OCI-M2 (cell line): Measurements from ENCODE around the gene SRPK1.

Experiments
- DNase-seq: peaks from one replicate; lab custom pipeline; 2025; ENCODE audit not compliant: unreplicated experiment; lab: John Stamatoyannopoulos, UW

Gene SRPK1

DNA sequence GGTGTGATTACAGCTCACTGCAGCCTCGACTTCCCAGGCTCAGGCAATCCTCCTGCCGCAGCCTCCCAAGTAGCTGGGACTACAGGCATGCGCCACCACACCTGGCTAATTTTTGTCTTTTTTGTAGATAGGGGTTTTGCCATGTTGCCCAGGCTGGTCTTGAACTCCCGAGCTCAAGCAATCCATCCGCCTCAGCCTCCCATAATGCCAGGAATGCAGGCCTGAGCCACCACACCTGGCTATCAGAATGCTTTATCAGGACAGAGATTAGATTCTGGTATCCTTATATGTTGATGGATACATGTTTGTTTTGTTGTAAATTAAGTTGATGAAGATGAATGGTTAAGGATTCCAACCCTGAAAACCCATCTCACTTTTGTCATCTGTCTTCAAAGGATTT, 91.6 kb downstream of the SRPK1 start:
- DNase-seq = no peak

DNA sequence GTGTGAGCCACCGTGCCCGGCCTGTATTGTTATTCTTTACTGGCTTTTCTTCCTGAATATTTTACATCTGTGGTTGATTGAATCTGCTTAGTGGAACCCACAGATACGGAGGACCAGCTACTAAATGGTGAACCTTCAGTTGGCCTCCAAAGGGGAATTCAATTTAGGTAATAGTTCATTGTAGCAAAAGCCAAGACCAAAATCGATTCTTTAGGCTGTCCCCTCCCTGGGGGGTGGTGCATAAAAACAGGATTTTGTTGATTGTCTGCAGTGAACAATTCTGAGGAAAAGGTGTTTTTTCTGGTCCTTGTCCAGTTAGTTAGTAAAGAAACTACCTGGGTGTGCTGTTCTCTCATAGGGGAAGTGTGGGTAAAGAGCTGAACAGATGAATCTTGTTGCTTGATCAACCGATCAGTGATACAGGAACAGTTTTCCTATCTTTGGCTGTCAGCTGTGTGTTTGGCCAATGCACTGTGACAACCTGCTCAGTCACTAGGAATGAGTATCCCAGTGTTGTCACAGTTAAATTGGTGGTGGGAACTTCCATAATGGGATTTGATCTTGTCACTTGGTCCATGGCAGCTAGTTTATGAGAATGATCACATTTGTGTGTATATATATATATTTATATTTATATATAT, 96.2 kb downstream of the SRPK1 start:
- DNase-seq = no peak

- DNase-seq = no peak
These were observed 97.3 kb downstream of the SRPK1 start for GRCh38 chr6:35823601-35824000.

GRCh38 chr6:35817515-35817914, 103.4 kb downstream of the SRPK1 start:
- DNase-seq = no peak

GRCh38 chr6:35811699-35811995, 109.3 kb downstream of the SRPK1 start:
- DNase-seq = no peak

DNA sequence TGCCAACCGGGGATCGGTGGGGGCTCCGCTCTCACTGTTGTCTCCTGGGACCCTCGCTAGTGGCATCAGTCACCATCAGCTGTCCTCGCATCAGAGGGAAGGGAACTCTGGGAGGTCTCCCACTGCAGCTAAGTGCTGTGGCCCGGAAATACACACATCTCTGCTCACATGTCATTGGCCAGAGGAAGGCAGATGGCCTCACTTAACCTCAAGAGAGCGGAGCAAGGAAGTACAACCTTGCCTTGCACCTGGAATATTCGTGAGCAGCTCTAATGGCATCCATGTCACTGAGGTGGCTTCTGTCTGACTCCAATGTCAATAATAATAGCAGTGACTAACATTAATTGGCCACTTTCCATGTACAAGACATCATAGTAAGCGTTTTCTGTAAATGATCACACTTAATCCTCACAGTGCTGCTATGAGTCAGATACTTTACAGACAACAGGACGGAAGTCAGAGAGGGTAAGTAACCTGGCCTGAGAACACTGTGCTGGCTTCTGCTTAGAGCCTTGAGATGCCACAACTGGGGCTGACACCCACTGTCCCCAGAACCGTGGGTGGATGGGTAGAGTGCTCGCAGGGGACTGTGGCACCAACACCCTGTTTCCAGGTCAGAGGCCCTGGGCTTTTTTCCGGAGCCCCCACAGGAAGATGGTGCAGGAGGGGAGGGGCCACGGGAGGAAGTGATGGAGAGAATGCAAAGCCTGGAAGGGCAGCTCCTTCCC, 109.8 kb downstream of the SRPK1 start:
- DNase-seq = no peak

DNA sequence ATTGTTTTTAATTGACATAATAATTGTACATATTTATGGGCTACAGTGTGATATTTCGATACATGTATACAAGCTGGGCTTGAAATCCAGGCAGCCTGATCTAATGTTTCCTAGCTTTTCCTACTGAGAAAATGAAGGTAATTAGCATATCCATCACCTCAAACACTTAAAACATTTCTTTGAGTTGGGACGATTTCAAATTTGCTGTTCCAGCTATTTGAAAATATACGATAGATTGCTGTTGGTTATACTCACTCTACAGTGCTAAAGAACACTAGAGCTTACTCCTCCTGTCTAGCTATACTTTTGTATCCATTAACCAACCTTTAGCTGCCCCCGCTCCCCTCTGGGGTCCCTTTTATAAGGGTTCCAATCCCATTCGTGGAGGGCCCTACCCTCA, 111.1 kb downstream of the SRPK1 start:
- no peak for DNase-seq

- DNase-seq = no peak
These were observed 112.2 kb downstream of the SRPK1 start for GRCh38 chr6:35808688-35809087.

DNA sequence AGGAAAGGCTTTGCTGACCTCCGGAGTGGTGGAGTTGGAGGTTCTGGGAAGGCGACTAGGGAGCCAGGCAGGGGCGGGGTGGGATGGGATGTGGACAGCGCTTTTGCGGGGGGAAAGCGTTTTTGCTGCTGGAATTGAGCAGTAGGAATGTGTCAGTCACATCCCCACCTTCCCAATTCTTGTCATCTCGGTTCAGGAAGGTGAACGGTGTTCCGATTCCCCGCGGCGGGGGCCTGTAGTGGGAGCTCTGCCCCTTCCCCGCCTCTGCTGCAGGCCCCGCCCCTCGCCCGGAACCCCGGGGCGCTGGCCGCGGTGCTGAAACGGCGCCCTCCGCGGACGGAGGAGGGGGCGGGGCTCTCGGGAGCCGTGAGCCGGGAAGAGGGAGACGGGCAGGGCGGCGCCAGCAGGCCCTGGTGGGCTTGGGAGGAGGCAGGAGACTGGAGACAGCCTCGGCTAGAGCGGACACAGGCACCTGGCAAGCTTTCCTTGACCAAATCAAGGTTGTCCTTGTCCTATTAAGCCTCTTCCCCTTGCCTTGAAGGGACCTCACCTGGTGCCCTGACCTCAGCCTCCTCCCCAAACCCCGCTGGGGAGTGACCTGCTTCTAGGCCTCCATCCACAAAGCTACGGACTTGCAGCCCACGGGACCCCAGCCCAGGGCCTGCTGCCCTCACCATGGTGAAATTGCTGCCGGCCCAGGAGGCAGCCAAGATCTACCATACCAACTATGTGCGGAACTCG, 115.7 kb downstream of the SRPK1 start, which contains the start of gene LHFPL5:
Gene LHFPL5, plus strand, starts transcription at position 357 of the 741 bp plus-strand sequence. Its CDS starts 319 bp downstream, at position 676.
- DNase-seq = no peak

- no peak for DNase-seq
These were observed 119.8 kb downstream of the SRPK1 start for GRCh38 chr6:35801148-35801547.

DNA sequence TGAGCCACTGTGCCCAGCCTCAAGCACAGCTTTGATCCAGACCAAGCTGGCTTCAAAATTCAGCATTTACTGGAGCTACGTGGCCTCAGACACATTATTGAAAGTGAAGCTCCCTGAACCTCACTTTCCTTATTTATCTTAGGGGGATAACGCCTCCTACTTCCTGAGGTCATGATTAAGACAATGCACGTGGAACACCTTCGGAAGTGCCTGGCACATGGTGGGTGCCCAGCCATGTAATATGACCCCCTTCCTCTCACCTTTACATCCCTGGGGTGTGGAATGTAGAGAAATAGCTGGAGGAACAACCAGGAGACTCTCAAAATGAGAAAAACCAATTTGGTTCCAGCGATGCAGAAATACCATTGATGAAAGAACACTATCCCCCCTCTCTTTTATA, 122.2 kb downstream of the SRPK1 start:
- DNase-seq = no peak

DNA sequence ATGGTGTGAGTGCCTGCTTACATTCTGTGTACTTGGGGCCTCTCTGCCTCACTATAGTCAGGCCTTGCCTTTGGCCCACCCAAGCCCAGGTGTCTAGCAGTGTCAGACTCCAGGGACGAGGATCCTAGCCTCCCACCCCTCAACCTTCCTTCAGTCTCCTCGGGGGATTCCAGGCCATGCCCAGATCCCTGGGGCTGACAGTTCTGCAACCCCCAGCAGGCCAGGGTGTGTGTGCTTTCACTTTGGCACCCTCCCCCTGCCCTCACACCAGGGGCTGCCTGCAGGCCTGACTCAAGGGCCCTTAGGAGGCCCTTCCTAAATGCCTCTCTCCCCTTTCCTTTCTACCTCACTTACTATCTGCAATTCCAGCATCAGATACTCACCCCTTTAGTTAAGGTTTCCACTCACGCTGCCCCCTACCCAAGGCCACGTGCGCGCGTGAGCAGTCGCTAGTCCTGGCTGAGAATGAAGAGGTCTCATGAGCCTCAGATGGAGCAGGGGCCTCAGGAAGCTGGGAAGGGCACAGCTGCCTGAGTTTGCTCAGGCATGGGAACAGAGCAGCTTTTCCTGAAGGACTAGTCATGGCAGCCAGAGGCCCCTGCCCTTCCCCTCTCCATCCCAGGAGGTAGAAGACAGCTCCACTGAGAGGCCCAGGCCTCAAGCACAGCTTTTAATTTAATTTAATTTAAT, 122.9 kb downstream of the SRPK1 start:
- no peak for DNase-seq

- DNase-seq = no peak
These were observed 124.7 kb downstream of the SRPK1 start for GRCh38 chr6:35796236-35796635.

DNA sequence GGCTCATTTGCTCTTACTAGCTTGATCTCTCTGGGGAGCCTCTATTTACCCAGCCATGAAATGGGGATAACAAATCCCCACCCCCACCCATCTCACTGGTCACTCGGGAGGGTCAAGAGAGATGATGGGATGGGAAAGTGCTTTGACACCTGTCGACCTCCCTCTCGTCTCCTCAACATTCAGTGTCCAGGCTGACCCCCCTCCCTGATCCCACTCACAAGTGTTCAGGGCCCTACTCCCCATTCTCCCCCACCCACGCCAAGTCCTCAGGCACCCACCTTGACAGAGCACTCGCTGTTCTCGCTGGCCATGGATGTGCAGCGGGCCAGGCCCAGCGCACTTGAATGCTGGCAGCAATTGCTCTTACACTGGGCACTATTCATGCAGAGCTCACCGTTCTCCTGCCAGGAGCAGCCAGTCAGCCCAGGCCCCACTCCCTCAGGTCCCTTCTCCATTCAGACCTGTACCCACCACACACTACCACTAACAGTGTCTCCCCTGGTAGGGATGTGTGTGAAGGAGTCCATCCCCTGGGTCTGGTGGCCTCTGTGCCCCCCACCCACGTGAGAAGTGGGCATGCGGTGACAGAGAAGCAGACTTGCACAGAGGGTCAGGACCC, 125.3 kb downstream of the SRPK1 start:
- no peak for DNase-seq

DNA sequence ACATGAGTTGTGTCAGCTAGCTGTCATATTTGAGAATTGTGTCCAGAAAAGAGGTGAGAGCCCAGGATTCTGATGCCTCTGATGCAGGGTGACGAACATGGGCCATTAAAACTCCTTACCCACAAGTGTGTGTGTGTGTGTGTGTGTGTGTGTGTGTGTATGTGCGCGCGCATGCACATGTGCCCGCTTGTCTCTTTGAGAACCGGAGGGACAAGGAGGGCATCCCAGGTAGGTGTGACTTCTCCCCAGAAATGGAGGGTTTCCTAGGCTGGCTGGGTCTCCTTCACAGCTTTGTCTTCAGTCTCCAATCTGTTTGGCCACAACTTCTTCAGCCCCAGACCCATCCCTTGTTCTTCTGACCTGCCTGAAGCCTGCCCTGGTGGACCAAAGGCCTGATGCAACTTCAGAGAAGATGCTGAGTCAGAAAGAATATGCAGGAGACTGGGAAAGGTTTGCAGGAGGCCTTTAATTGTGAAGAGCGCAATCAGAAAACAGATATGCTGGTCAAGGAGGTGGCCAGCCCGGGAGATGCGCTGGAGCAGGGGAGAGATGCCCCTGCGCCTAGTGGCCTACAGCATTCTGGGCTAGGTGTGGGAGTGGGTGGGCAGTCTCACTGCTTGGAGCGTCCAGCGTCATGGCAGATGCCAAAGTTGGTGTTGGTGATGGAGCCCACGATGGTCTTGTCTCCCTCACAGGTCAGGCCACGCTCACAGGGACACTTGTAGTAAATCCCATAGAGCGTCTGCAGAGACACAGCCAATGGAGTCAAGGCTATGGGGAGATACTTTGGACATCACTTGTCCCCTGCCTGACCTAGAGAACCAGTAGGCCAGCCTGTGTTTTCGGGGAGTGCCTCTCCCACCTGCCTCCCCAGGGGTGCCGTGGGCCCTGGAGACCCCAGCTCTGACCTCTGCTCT, 126.1 kb downstream of the SRPK1 start:
- DNase-seq = no peak

- no peak for DNase-seq
These were observed 130.2 kb downstream of the SRPK1 start for GRCh38 chr6:35790683-35791082.

DNA sequence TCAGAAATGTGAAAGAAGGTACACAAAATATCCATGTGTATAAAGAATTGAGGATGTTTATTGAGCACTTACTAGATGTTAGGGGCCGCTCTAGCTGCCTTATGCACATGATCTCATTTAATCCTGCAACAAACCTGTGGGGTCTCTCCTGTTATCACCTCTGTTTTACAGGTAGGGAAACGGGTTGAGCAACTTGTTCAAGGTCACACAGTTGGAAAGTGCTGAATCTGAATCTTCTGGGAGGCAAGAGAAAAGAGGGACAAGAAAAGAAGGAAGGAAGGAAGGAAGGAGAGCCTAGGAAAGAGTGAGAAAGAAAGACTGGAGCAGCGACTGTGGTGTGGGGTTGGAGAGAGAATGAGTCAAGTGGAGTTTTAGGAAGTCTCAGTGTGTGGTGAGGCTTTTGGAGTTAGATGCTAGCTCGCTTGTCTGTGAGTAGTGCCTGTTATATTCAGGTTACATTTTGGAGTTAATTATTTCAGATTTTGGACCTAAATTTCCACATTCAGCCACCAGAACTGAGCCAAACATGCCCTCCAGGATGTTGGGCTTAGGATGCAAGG, 132.4 kb downstream of the SRPK1 start:
- DNase-seq = no peak

- no peak for DNase-seq
These were observed 133.4 kb downstream of the SRPK1 start for GRCh38 chr6:35787266-35788218.

- no peak for DNase-seq
These were observed 134.1 kb downstream of the SRPK1 start for GRCh38 chr6:35786810-35787209.
